Neuronal stem cell (in vitro differentiated cells): Measurements from ENCODE around the gene HS3ST3B1.

Experiments
- DNase-seq: peaks from one replicate; pipeline ENCODE4 v3.0.0-alpha.2; 2013; ENCODE audit warnings: low spot score
- H2AFZ ChIP-seq: one replicate; pipeline ENCODE4 v1.6.1; 2013; ENCODE audit warnings: mild to moderate bottlenecking, low read length, inconsistent platforms
- H2AK5ac ChIP-seq: 2 replicates; pipeline ENCODE4 v1.6.1; 2013; ENCODE audit warnings: low read depth, mild to moderate bottlenecking, inconsistent platforms, low read length, moderate library complexity, mixed read lengths
- H2BK120ac ChIP-seq: 2 replicates; pipeline ENCODE4 v1.6.1; 2013; ENCODE audit warnings: low read depth, mild to moderate bottlenecking, inconsistent platforms, low read length, moderate library complexity, mixed read lengths
- H2BK12ac ChIP-seq: one replicate; pipeline ENCODE4 v1.6.1; 2013; ENCODE audit warnings: low read length, inconsistent platforms
- H2BK15ac ChIP-seq: 2 replicates; pipeline ENCODE4 v1.6.1; 2013; ENCODE audit warnings: mild to moderate bottlenecking, low read length, inconsistent platforms, mixed read lengths
- H2BK5ac ChIP-seq: one replicate; pipeline ENCODE4 v1.6.1; 2013; ENCODE audit warnings: inconsistent platforms, mild to moderate bottlenecking, low read length, moderate library complexity
- H3K14ac ChIP-seq: one replicate; pipeline ENCODE4 v1.6.1; 2013; ENCODE audit warnings: low read length, inconsistent platforms
- H3K18ac ChIP-seq: 2 replicates; pipeline ENCODE4 v1.6.1; 2013; ENCODE audit warnings: low read length, inconsistent platforms
- H3K23ac ChIP-seq: 2 replicates; pipeline ENCODE4 v1.6.1; 2013; ENCODE audit warnings: low read depth, mild to moderate bottlenecking, mixed read lengths, low read length, inconsistent platforms; ENCODE audit not compliant: poor library complexity
- H3K27ac ChIP-seq: replicated peaks from 3 replicates; pipeline ENCODE4 v1.5.1; 2013; ENCODE audit warnings: low read length, inconsistent platforms
- H3K27me3 ChIP-seq, 3 experiments: 2 replicates each; pipeline ENCODE4 v1.6.1; 2013; ENCODE audit warnings: low read length in 3 of 3, mild to moderate bottlenecking in 2 of 3, inconsistent platforms in 1 of 3, low read depth in 1 of 3, mixed read lengths in 1 of 3, moderate library complexity in 1 of 3; ENCODE audit not compliant: control insufficient read depth in 3 of 3, insufficient read depth in 3 of 3
- H3K36me3 ChIP-seq, 2 donors: replicated peaks in 1 of 2; 2 replicates each; pipeline ENCODE4 v1.6.1; 2013; ENCODE audit warnings: low read length in 2 of 2; ENCODE audit not compliant: control insufficient read depth in 2 of 2, insufficient read depth in 2 of 2
- H3K4ac ChIP-seq: 2 replicates; pipeline ENCODE4 v1.6.1; 2013; ENCODE audit warnings: inconsistent platforms, mild to moderate bottlenecking, low read length, moderate library complexity
- H3K4me1 ChIP-seq, 2 donors: 1 replicate in 1 of 2; 2 replicates in 1 of 2; pipeline ENCODE4 v1.6.1; 2013; ENCODE audit warnings: low read length in 2 of 2, low read depth in 1 of 2; ENCODE audit not compliant: control insufficient read depth in 2 of 2, insufficient read depth in 1 of 2
- H3K4me2 ChIP-seq: one replicate; pipeline ENCODE4 v1.6.1; 2013; ENCODE audit warnings: mild to moderate bottlenecking, low read length, inconsistent platforms; ENCODE audit not compliant: insufficient read depth, poor library complexity, severe bottlenecking
- H3K4me3 ChIP-seq, 2 donors: 2 replicates each; pipeline ENCODE4 v1.5.1; 2013; ENCODE audit warnings: low read length in 2 of 2, mild to moderate bottlenecking in 2 of 2, inconsistent platforms in 1 of 2, moderate library complexity in 1 of 2
- H3K79me1 ChIP-seq: one replicate; pipeline ENCODE4 v1.6.1; 2013; ENCODE audit warnings: low read depth, mild to moderate bottlenecking, inconsistent platforms, low read length, moderate library complexity
- H3K9ac ChIP-seq: one replicate; pipeline ENCODE4 v1.6.1; 2013; ENCODE audit warnings: mild to moderate bottlenecking, low read depth, low read length, inconsistent platforms; ENCODE audit not compliant: poor library complexity
- H3K9me3 ChIP-seq, 2 donors: replicated peaks in 1 of 2; 2 replicates each; pipeline versions ENCODE3 to v1.6.1; 2013; ENCODE audit warnings: low read length in 2 of 2, mild to moderate bottlenecking in 2 of 2, inconsistent platforms in 1 of 2, low read depth in 1 of 2, mixed read lengths in 1 of 2, moderate library complexity in 1 of 2; ENCODE audit not compliant: control insufficient read depth in 2 of 2, insufficient read depth in 1 of 2
- H4K8ac ChIP-seq: one replicate; pipeline ENCODE4 v1.6.1; 2013; ENCODE audit warnings: low read depth, mild to moderate bottlenecking, inconsistent platforms, low read length, moderate library complexity
- H4K91ac ChIP-seq: one replicate; pipeline ENCODE4 v1.6.1; 2013; ENCODE audit warnings: low read length, low read depth, mild to moderate bottlenecking, inconsistent platforms; ENCODE audit not compliant: poor library complexity
- WGBS, 2 donors: extraction: QIAGEN DNeasy Blood & Tissue Kit; methylation state at CpG; one replicate each; pipeline ENCODE4 v1.1.7; 2013; ENCODE audit warnings: missing lambda C conversion rate in 2 of 2, mixed read lengths in 1 of 2; ENCODE audit not compliant: insufficient read length in 2 of 2, insufficient replicate concordance in 1 of 2; ENCODE audit errors: extremely low coverage in 2 of 2; 5-methylcytosine and 5-hydroxymethylcytosine counted together

HS3ST3B1 gene

DNA sequence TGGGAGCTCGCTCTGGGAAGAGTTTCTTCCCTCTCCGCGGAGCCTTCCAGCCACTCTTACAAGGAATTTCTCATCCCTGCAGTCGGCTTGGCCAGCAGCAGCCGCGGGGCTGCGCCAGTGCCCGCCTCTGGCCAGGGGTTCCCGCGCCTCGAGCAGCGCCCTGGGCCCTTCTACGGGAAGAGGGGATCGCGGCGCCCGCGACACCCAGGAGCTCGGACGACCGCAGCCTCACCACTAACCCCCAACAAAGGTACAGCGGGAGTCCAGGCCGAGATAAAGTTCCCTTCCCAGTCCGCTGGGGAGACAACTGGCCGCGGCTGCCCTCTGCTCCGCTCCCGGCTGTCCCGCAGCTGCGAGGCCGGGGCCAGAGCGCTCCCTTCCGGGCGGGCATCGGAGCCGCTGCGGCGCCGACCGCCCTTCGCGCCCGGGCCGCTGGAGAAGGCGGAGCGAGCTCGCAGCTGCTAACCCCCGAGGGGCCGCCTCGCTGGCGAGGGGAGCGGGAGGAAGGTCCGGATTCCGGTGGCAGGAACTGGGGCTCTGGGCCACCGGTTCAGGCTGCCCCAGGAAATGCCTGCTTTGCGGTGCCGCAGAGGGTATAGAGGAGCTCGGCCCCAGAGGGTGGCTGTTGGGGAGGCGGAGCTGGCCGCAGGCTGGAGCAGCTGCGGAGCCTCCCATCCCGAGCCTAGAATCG, 3.6 kb upstream of the HS3ST3B1 start:
- peak overlapping the region; percentile 59 for H3K4me2 ChIP-seq
- H2BK12ac ChIP-seq, result peak overlapping the region; percentile 18
- peak overlapping the region; percentile 47 for H3K9ac ChIP-seq
- peaks cover 11% of the 10 kb centered on the region for H3K79me1 ChIP-seq
- H3K23ac ChIP-seq, result peak overlapping the region; percentile 12
- H3K18ac ChIP-seq, result peak overlapping the region; percentile 91
- peak; percentile 55 for DNase-seq
- H2BK5ac ChIP-seq, result no peak overlapping the region
- H3K36me3 ChIP-seq, result no peaks in the 10 kb centered on the region
- no peak overlapping the region for H4K8ac ChIP-seq
- no peak overlapping the region for H2BK120ac ChIP-seq
- H3K27ac ChIP-seq, result no peak overlapping the region
- peak overlapping the region; percentile 20 to 81 for H3K4me3 ChIP-seq
- H3K14ac ChIP-seq, result no peak overlapping the region
- H3K9me3 ChIP-seq, result peaks cover 0 to 25% of the 10 kb centered on the region in 2 donors
- peak overlapping the region; percentile 87 for H2AFZ ChIP-seq
- H2BK15ac ChIP-seq, result peak overlapping the region; percentile 18
- H4K91ac ChIP-seq, result no peak overlapping the region
- no peak overlapping the region for H2AK5ac ChIP-seq
- no CpG with 5 or more reads among the region's 63 CpGs for WGBS, 2 donors
- no peak overlapping the region for H3K4ac ChIP-seq
- H3K27me3 ChIP-seq, result peaks cover 2 to 45% (median 29%) of the 10 kb centered on the region in 3 experiments
- H3K4me1 ChIP-seq, result peaks cover 9% of the 10 kb centered on the region in 2 donors

DNA sequence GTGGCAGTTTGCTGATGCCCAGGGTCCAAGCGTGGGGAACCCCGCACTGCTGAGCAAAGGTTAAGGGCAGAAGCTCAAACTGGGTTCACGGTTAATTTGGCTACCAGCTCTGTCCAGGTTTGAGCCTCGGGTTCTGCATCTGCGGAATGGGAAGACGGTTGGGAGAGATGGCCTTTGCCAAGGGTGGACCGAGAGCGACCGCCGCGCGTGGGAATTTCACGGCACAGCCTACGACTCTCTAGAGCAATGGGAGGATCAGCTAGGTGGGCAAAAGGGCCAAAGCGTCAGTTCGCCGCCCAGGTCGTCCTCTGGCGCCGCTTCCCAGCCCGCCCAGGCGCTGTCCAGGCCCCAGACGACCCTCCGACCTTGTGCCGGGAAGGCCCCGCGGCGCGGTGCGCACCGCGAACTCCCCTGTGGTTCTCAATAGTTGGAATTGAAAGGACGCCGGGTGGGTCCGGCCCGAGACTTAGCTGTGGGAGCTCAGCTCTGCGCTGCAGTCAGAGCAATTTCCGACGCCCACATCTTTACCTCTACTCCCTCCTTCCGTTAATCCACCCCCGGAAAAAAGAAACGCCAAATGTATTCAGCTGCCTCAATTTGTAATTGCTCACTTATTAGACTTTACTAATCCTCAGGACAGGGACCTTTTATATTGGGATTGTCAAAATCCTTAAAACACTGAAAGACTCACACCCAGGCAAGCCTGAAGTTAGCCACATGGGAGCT, 2.5 kb upstream of the HS3ST3B1 start:
- no peak for DNase-seq
- no peak overlapping the region for H2BK12ac ChIP-seq
- no peak overlapping the region for H3K27ac ChIP-seq
- peak overlapping the region; percentile 10 for H2AK5ac ChIP-seq
- no peak overlapping the region for H2BK5ac ChIP-seq
- no peak overlapping the region for H3K9ac ChIP-seq
- H3K36me3 ChIP-seq, result peaks cover 0 to 7% of the 10 kb centered on the region in 2 donors
- H3K14ac ChIP-seq, result no peak overlapping the region
- peak overlapping the region; percentile 5 for H3K18ac ChIP-seq
- H3K4me1 ChIP-seq, result peaks cover 9% of the 10 kb centered on the region in 2 donors
- no peak overlapping the region for H2BK15ac ChIP-seq
- no peak overlapping the region for H4K8ac ChIP-seq
- H3K4ac ChIP-seq, result no peak overlapping the region
- no peak overlapping the region for H3K23ac ChIP-seq
- H3K9me3 ChIP-seq, result peaks cover 0 to 25% of the 10 kb centered on the region in 2 donors
- peak overlapping the region; percentile 59 for H3K4me2 ChIP-seq
- H3K27me3 ChIP-seq, result peaks cover 2 to 45% (median 29%) of the 10 kb centered on the region in 3 experiments
- peak overlapping the region; percentile 22 for H2BK120ac ChIP-seq
- peaks cover 11% of the 10 kb centered on the region for H3K79me1 ChIP-seq
- H2AFZ ChIP-seq, result peak overlapping the region; percentile 87
- no CpG with 5 or more reads among the region's 42 CpGs for WGBS, 2 donors
- H3K4me3 ChIP-seq, result peak overlapping the region in 1 of 2 donors; percentile 49
- H4K91ac ChIP-seq, result no peak overlapping the region

DNA sequence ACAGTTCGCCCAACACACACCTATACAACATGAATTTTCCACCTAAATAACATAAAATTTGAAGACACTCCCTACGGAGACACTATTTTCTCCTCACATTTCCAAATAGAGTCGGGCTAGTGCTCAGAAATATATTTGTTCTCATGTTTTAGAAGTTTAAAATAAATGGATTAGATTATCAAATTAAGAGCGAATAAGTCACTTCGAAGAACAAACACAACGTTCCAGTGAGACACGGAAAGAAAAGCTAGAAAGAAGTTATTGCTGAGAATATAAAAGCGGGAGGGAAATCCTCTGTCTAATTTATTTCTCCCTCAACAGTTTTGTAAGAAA, 2.0 kb upstream of the HS3ST3B1 start:
- H2AFZ ChIP-seq, result peak overlapping the region; percentile 87
- H3K4me1 ChIP-seq, result peaks cover 9 to 11% of the 10 kb centered on the region in 2 donors
- peaks cover 0 to 13% of the 10 kb centered on the region in 2 donors for H3K36me3 ChIP-seq
- H3K18ac ChIP-seq, result no peak overlapping the region
- H2BK5ac ChIP-seq, result no peak overlapping the region
- no peak for DNase-seq
- peak overlapping the region; percentile 94 for H3K4me2 ChIP-seq
- H3K23ac ChIP-seq, result no peak overlapping the region
- no peak overlapping the region for H3K4ac ChIP-seq
- H3K9me3 ChIP-seq, result peaks cover 0 to 25% of the 10 kb centered on the region in 2 donors
- peak overlapping the region in 1 of 2 donors; percentile 51 for H3K4me3 ChIP-seq
- H3K27ac ChIP-seq, result no peak overlapping the region
- H2BK15ac ChIP-seq, result no peak overlapping the region
- no peak overlapping the region for H3K14ac ChIP-seq
- no CpG with 5 or more reads among the region's 8 CpGs for WGBS, 2 donors
- H2AK5ac ChIP-seq, result no peak overlapping the region
- H2BK120ac ChIP-seq, result no peak overlapping the region
- H4K8ac ChIP-seq, result no peak overlapping the region
- no peak overlapping the region for H4K91ac ChIP-seq
- no peak overlapping the region for H2BK12ac ChIP-seq
- no peak overlapping the region for H3K9ac ChIP-seq
- H3K27me3 ChIP-seq, result peaks cover 2 to 45% (median 29%) of the 10 kb centered on the region in 3 experiments
- peaks cover 15% of the 10 kb centered on the region for H3K79me1 ChIP-seq
